AG04450 (cell line): ENCODE data around the gene ACBD6. TPM values are rescaled to one million over a fixed set of nuclear protein-coding genes. Genes with fewer than 3 reads are reported as not detected.

Experiments used
- CTCF ChIA-PET: fragments of 300-600, 350-600 bp; formaldehyde crosslinking; extraction: SDS; loops from one replicate; lab custom pipeline; 2022; ENCODE audit warnings: antibody characterized with exemption, inconsistent platforms; lab: Charles Lee
- POLR2A ChIA-PET: fragments of 350-600 bp; formaldehyde crosslinking; extraction: SDS; loops from one replicate; lab custom pipeline; 2021; ENCODE audit warnings: antibody characterized with exemption, inconsistent platforms; lab: Yijun Ruan, JAX
- DNase-seq: peaks from one replicate; pipeline ENCODE4 v3.0.0-alpha.2; 2011; ENCODE audit warnings: low read depth, low spot score
- H3K27ac ChIP-seq: one replicate; pipeline ENCODE4 v1.5.1; 2012; ENCODE audit warnings: low read depth, low read length, control low read depth
- H3K27me3 ChIP-seq: one replicate; pipeline ENCODE4 v1.6.0; 2012; ENCODE audit warnings: low read length; ENCODE audit not compliant: control insufficient read depth, insufficient read depth
- H3K4me3 ChIP-seq: 2 replicates; pipeline ENCODE4 v1.5.1; 2011; ENCODE audit warnings: mild to moderate bottlenecking, low read depth, low read length, control low read depth
- H3K9me3 ChIP-seq: 2 replicates; pipeline ENCODE4 v1.5.1; 2012; ENCODE audit warnings: low read length; ENCODE audit not compliant: control insufficient read depth, insufficient read depth
- CTCF ChIP-seq: IDR thresholded peaks from 2 replicates; pipeline ENCODE4 v1.5.1; 2011; ENCODE audit warnings: low read depth, low read length, control low read depth, inconsistent platforms
- polyA plus RNA-seq: library from polyadenylated mRNA; depleted of rRNA; stranded (reverse); fragments of >200 nt; gene quantifications from 2 replicates; pipeline ENCODE4 v1.2.3, GENCODE V29; 2011

ACBD6 gene
- polyA plus RNA-seq, 1 experiment = 87.6 TPM

DNA sequence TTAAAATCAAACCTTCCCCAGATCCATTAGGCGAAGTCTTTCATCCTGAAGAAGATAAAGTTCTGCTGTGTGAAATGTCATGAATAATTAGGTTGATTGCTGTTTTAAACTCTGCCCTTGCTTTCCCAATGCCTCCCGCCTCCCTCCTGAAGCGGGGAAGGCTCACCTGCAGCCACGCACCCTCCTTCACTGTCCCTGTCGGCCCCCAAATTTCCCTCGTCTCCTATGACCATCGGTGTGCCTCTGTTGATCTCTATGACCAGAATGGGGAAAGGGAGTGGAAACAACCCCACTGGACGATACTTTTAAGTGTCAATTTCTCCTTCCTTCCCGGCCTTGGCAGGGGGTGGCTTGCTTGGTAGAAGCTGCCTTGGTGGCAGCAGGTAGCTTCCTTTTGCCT, 237.2 kb downstream of the ACBD6 start:
- CTCF ChIA-PET = no interaction called here
- peaks cover 5% of the 10 kb centered on the region for H3K27me3 ChIP-seq
- no peak overlapping the region for H3K27ac ChIP-seq
- no peak for DNase-seq
- H3K9me3 ChIP-seq = no peaks in the 10 kb centered on the region
- TF ChIP-seq CTCF = no peak
- POLR2A ChIA-PET = no interaction called here
- no peak overlapping the region for H3K4me3 ChIP-seq

DNA sequence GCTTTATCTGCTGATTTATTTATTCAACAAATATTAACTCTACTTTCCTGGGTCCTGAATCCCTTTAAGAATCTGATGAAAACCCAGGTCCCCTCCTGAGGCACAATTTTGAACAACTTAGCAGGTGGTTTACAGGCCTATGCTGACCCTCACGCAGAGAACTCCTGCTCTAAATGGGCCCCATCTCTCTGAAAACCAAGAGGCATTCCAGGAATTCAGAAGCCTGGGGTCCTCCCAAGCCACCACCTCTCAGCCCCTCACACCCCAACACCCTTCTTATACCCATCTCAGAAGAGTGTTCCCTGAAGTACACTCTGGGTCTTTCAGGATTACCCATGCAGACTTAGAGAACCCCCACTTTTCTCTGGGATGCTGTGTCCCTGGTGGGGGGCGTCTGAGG, 237.8 kb downstream of the ACBD6 start:
- ChIA-PET POLR2A (no interaction called here), CTCF (no interaction called here)
- H3K4me3 ChIP-seq = no peak overlapping the region
- no peak overlapping the region for H3K27ac ChIP-seq
- peaks cover 5% of the 10 kb centered on the region for H3K27me3 ChIP-seq
- TF ChIP-seq CTCF = no peak
- H3K9me3 ChIP-seq = no peaks in the 10 kb centered on the region
- DNase-seq = no peak

GRCh38 chr1:180262628-180263488, 239.5 kb downstream of the ACBD6 start:
- ChIA-PET CTCF (interaction anchor here (0.8 to 2.0 kb wide), 3 partner anchors 10 to 220 kb away, joined by 5 to 8 read pairs (median 6); no protein-coding TSS in a partner anchor), POLR2A (interaction anchor here (0.6 kb wide), 1 partner anchor 748 kb away, joined by 4 read pairs; no protein-coding TSS in a partner anchor)
- Histone ChIP-seq H3K4me3 (no peak overlapping the region), H3K27ac (no peak overlapping the region), H3K27me3 (peaks cover 7% of the 10 kb centered on the region), H3K9me3 (no peaks in the 10 kb centered on the region)
- no peak for DNase-seq
- TF ChIP-seq CTCF = no peak

DNA sequence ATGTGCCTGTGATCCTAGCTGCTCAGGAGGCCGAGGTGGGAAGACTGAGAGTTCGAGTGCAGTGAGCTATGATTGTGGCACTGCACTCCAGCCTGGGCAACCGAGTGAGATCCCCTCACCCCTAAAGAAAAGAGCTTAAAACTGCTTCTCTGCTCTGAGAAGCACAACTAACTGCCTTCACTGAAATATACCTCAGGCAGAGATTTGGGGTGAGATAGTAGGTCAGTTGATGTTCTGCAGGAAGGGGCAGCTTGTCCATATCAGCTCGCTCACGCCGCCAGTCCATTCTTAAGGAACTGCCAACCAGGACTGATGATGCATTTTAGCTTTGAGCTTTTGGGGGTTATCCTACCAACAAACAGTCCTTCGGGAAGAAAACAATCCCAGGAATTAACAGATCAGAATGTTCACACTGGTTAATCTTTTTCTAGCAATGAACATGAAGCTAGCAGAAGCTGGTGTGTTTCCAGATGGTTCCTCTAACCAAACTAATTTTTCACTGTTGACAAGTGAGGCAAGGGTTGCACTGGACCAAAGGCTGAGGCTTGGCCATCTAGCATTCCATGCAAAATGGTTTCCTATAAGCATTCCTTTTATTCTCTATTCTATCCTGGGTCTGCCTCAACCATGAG, 240.7 kb downstream of the ACBD6 start:
- H3K27ac ChIP-seq = no peak overlapping the region
- no peak for DNase-seq
- peaks cover 7% of the 10 kb centered on the region for H3K27me3 ChIP-seq
- CTCF ChIA-PET = interaction anchor here (0.6 to 2.1 kb wide), 11 partner anchors 8 to 221 kb away, joined by 3 to 14 read pairs (median 4); no protein-coding TSS in a partner anchor
- H3K9me3 ChIP-seq = no peaks in the 10 kb centered on the region
- H3K4me3 ChIP-seq = no peak overlapping the region
- no peak for TF ChIP-seq CTCF
- POLR2A ChIA-PET = interaction anchor here (0.7 to 1.1 kb wide), 2 partner anchors 10 to 14 kb away, joined by 3 to 7 read pairs; no protein-coding TSS in a partner anchor
